ENCODE measurements around the gene DIP2C.

DNA sequence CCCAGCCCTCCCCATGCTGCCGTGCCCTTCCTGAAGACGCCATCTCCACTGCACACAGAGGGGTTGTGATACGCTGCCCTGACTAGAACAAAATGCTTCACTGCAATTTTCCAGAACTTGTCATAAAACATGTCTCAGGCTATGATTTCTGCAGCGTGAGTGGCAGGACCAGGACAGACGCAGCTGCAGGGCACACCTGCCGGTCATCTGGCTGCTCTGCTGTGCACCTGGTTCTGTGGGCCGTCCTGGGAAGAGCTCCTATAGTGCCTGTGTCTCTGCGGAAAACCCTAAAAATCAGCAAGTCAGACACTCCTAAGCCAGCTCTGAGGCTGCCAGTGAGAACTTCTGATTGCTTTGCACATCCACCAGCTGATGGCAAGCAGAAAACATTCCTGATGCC lies 39.7 kb upstream of the DIP2C start:
- TF ChIP-seq, protein P1, sequence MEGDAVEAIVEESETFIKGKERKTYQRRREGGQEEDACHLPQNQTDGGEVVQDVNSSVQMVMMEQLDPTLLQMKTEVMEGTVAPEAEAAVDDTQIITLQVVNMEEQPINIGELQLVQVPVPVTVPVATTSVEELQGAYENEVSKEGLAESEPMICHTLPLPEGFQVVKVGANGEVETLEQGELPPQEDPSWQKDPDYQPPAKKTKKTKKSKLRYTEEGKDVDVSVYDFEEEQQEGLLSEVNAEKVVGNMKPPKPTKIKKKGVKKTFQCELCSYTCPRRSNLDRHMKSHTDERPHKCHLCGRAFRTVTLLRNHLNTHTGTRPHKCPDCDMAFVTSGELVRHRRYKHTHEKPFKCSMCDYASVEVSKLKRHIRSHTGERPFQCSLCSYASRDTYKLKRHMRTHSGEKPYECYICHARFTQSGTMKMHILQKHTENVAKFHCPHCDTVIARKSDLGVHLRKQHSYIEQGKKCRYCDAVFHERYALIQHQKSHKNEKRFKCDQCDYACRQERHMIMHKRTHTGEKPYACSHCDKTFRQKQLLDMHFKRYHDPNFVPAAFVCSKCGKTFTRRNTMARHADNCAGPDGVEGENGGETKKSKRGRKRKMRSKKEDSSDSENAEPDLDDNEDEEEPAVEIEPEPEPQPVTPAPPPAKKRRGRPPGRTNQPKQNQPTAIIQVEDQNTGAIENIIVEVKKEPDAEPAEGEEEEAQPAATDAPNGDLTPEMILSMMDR (conservative IDR thresholded peaks at IDR 0.05; ENCODE audit: low read length), result no peak
- TF ChIP-seq EZH2phosphoT487 (IDR thresholded peaks at IDR 0.05; ENCODE audit: borderline replicate concordance), result no peak

Measured in Loucy (cell line).